SK-N-SH treated with all-trans-retinoic acid at 6 μM for 48 hours (cell line): ENCODE measurements around the gene EEIG1.

Experiments
- ATAC-seq: fragments of 200-7000 bp; cut with Tn5 transposase; 3 replicates; pipeline ENCODE4 v1.9.1; 2020; ENCODE audit warnings: mild to moderate bottlenecking, moderate library complexity
- ARNTL ChIP-seq: fragments of 450-650 bp; formaldehyde crosslinking; IDR thresholded peaks from 2 replicates; pipeline ENCODE4 v1.5.0; 2020; ENCODE audit warnings: low read depth, mild to moderate bottlenecking, moderate library complexity, borderline replicate concordance
- BACH2 ChIP-seq: fragments of 250-450 bp; sonication (Bioruptor Pico); IDR thresholded peaks from 2 replicates; pipeline ENCODE4 v1.9.0; 2021; ENCODE audit warnings: mild to moderate bottlenecking, borderline replicate concordance
- CSDC2 ChIP-seq: fragments of 250-450 bp; sonication (Bioruptor Pico); IDR thresholded peaks from 2 replicates; pipeline ENCODE4 v1.5.0; 2020; ENCODE audit warnings: mild to moderate bottlenecking, moderate library complexity
- GLIS3 ChIP-seq: fragments of 250-450 bp; sonication (Bioruptor Pico); IDR thresholded peaks from 2 replicates; pipeline ENCODE4 v1.5.0; 2020; ENCODE audit warnings: mild to moderate bottlenecking, moderate library complexity
- ISL1 ChIP-seq: fragments of 250-450 bp; sonication (Bioruptor Pico); IDR thresholded peaks from 2 replicates; pipeline ENCODE4 v2.1.2; 2022; ENCODE audit warnings: mild to moderate bottlenecking, moderate library complexity
- OSR1 ChIP-seq: fragments of 250-450 bp; sonication (Bioruptor Pico); IDR thresholded peaks from 2 replicates; pipeline ENCODE4 v1.8.0; 2022; ENCODE audit warnings: moderate library complexity, mild to moderate bottlenecking, inconsistent platforms
- RARB ChIP-seq: fragments of 250-450 bp; sonication (Bioruptor Pico); IDR thresholded peaks from 2 replicates; pipeline ENCODE4 v1.8.0; 2021; ENCODE audit warnings: mild to moderate bottlenecking, moderate library complexity
- SNAI2 ChIP-seq: fragments of 250-450 bp; sonication (Bioruptor Pico); IDR thresholded peaks from 2 replicates; pipeline ENCODE4 v1.5.0; 2020; ENCODE audit warnings: mild to moderate bottlenecking, moderate library complexity
- TOX ChIP-seq: fragments of 250-450 bp; sonication (Bioruptor Pico); IDR thresholded peaks from 2 replicates; pipeline ENCODE4 v1.8.0; 2021; ENCODE audit warnings: mild to moderate bottlenecking, moderate library complexity, borderline replicate concordance
- ZC3H10 ChIP-seq: fragments of 250-450 bp; sonication (Bioruptor Pico); IDR thresholded peaks from 2 replicates; pipeline ENCODE4 v1.5.1; 2021; ENCODE audit warnings: mild to moderate bottlenecking, moderate library complexity
- ZFP3 ChIP-seq: fragments of 250-450 bp; sonication (Bioruptor Pico); IDR thresholded peaks from 2 replicates; pipeline ENCODE4 v1.5.0; 2020; ENCODE audit warnings: mild to moderate bottlenecking, moderate library complexity
- ZFP30 ChIP-seq: fragments of 450-650 bp; formaldehyde crosslinking; IDR thresholded peaks from 2 replicates; pipeline ENCODE4 v1.5.0; 2022; ENCODE audit warnings: mild to moderate bottlenecking, moderate library complexity
- ZNF565 ChIP-seq: fragments of 450-650 bp; formaldehyde crosslinking; conservative IDR thresholded peaks from 2 replicates; pipeline ENCODE4 v1.5.0; 2020; ENCODE audit warnings: low read depth, mild to moderate bottlenecking, moderate library complexity
- ZNF70 ChIP-seq: fragments of 450-650 bp; formaldehyde crosslinking; IDR thresholded peaks from 2 replicates; pipeline ENCODE4 v1.5.0; 2020; ENCODE audit warnings: mild to moderate bottlenecking, moderate library complexity
- ZNF8 ChIP-seq: fragments of 450-650 bp; formaldehyde crosslinking; IDR thresholded peaks from 2 replicates; pipeline ENCODE4 v1.5.0; 2020; ENCODE audit warnings: mild to moderate bottlenecking, moderate library complexity
- TF ChIP-seq, protein P1 (sequence below): fragments of 250-450 bp; sonication (Bioruptor Pico); IDR thresholded peaks from 2 replicates; pipeline ENCODE4 v1.5.1; 2020; ENCODE audit warnings: low read depth, mild to moderate bottlenecking, moderate library complexity
- TF ChIP-seq, protein P2 (sequence below): fragments of 250-450 bp; sonication (Bioruptor Pico); IDR thresholded peaks from 2 replicates; pipeline ENCODE4 v1.8.0; 2020; ENCODE audit warnings: mild to moderate bottlenecking, moderate library complexity, borderline replicate concordance
- TF ChIP-seq, protein P3 (sequence below): fragments of 250-450 bp; sonication (Bioruptor Pico); IDR thresholded peaks from 2 replicates; pipeline ENCODE4 v1.8.0; 2021; ENCODE audit warnings: low read depth, mild to moderate bottlenecking, moderate library complexity, borderline replicate concordance
- TF ChIP-seq, protein P4 (sequence below): fragments of 250-450 bp; sonication (Bioruptor Pico); IDR thresholded peaks from 2 replicates; pipeline ENCODE4 v1.5.1; 2021; ENCODE audit warnings: mild to moderate bottlenecking, moderate library complexity
- TF ChIP-seq, protein P5 (sequence below): fragments of 250-450 bp; sonication (Bioruptor Pico); IDR thresholded peaks from 2 replicates; pipeline ENCODE4 v1.5.0; 2020; ENCODE audit warnings: mild to moderate bottlenecking, moderate library complexity

Gene EEIG1

DNA sequence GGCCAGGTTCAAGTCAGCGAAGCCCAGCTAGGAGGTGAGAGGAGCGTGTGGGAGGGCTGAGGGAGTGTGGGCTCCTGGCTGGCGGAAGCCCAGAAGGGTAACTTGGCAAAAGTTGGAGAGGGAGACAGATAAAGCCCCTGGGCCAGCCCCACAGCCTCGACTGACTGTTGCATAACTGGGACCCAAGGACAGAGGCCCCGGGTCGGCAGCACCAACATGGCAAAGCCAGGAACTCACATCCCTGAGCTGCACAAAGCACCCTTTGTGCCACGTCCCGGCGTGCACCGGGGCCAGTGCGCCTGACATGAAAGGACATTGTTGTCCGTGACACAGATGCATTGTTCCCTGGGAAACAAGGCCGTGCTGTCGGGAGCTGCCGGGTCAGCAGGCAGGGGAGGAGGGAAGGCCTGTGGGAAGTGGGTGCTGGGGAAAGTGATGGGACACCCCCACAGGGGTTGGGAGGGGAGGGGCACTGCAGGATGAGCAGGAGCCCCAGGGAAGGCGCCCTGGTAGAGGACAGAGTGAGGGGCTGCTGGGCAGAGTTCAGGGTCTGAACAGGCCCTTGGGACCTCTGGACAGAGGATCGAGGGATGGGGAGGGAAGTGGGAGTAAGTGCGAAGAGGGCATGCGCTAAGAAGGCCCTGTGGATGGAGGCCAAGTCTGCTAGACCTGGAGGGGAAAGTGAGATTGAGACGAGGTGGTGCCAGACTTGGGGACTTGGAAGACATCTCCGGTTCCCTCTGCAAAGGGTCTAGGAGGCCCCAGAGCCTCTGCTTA lies 30.1 kb downstream of the EEIG1 start:
- no peak for ATAC-seq
- TF ChIP-seq BACH2 (CRISPR knock-in tag), result no peak
- TF ChIP-seq, protein P1, sequence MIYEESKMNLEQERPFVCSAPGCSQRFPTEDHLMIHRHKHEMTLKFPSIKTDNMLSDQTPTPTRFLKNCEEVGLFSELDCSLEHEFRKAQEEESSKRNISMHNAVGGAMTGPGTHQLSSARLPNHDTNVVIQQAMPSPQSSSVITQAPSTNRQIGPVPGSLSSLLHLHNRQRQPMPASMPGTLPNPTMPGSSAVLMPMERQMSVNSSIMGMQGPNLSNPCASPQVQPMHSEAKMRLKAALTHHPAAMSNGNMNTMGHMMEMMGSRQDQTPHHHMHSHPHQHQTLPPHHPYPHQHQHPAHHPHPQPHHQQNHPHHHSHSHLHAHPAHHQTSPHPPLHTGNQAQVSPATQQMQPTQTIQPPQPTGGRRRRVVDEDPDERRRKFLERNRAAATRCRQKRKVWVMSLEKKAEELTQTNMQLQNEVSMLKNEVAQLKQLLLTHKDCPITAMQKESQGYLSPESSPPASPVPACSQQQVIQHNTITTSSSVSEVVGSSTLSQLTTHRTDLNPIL (CRISPR knock-in tag), result no peak
- TF ChIP-seq ISL1 (CRISPR knock-in tag), result no peak
- no peak for TF ChIP-seq ARNTL (CRISPR knock-in tag)
- TF ChIP-seq, protein P2, sequence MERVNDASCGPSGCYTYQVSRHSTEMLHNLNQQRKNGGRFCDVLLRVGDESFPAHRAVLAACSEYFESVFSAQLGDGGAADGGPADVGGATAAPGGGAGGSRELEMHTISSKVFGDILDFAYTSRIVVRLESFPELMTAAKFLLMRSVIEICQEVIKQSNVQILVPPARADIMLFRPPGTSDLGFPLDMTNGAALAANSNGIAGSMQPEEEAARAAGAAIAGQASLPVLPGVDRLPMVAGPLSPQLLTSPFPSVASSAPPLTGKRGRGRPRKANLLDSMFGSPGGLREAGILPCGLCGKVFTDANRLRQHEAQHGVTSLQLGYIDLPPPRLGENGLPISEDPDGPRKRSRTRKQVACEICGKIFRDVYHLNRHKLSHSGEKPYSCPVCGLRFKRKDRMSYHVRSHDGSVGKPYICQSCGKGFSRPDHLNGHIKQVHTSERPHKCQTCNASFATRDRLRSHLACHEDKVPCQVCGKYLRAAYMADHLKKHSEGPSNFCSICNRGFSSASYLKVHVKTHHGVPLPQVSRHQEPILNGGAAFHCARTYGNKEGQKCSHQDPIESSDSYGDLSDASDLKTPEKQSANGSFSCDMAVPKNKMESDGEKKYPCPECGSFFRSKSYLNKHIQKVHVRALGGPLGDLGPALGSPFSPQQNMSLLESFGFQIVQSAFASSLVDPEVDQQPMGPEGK (CRISPR knock-in tag), result no peak
- TF ChIP-seq CSDC2 (CRISPR knock-in tag), result no peak

DNA sequence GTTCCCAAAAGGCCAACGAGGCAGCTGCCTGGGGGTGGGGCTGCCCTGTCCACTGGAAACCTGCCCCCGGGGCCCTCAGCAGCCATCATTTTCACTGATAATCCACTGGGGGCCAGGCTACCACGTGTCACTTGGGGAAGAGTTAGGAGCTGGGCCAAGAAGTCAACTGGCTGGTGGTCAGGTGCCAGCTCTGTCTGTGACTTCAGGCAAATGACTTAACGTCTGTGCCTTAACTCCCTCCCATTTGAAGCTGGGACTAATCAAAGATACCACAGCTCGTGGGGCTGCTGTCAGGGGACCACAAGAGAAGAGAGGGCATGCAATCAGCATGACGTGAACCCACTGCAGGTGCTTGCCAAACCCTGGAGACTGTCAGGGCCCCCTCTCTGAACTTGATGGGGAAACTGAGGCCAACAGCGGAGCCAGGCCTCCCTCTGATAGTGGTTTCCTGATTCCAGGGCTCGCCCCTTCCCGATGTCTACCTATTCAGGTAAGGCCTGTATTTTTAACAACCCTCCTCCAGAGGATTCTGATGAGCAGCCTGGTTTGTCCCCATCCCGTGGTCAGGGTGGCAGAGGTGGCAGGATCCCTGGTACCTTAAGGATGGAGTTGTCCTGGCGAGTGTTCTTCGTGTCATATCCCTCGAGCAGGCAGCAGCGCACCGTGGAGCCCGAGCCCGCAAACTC lies 30.8 kb downstream of the EEIG1 start:
- TF ChIP-seq ZFP30 (no peak), GLIS3 (CRISPR knock-in tag) (no peak), TOX (CRISPR knock-in tag) (no peak), ZNF70 (CRISPR knock-in tag) (no peak), ZFP3 (CRISPR knock-in tag) (no peak), OSR1 (CRISPR knock-in tag) (no peak), ARNTL (CRISPR knock-in tag) (no peak), BACH2 (CRISPR knock-in tag) (no peak), ZNF565 (no peak), ZNF8 (CRISPR knock-in tag) (no peak), ZC3H10 (CRISPR knock-in tag) (no peak)
- TF ChIP-seq, protein P3, sequence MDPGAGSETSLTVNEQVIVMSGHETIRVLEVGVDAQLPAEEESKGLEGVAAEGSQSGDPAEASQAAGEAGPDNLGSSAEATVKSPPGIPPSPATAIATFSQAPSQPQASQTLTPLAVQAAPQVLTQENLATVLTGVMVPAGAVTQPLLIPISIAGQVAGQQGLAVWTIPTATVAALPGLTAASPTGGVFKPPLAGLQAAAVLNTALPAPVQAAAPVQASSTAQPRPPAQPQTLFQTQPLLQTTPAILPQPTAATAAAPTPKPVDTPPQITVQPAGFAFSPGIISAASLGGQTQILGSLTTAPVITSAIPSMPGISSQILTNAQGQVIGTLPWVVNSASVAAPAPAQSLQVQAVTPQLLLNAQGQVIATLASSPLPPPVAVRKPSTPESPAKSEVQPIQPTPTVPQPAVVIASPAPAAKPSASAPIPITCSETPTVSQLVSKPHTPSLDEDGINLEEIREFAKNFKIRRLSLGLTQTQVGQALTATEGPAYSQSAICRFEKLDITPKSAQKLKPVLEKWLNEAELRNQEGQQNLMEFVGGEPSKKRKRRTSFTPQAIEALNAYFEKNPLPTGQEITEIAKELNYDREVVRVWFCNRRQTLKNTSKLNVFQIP (CRISPR knock-in tag), result no peak
- TF ChIP-seq, protein P1 (CRISPR knock-in tag), result no peak
- TF ChIP-seq, protein P4, sequence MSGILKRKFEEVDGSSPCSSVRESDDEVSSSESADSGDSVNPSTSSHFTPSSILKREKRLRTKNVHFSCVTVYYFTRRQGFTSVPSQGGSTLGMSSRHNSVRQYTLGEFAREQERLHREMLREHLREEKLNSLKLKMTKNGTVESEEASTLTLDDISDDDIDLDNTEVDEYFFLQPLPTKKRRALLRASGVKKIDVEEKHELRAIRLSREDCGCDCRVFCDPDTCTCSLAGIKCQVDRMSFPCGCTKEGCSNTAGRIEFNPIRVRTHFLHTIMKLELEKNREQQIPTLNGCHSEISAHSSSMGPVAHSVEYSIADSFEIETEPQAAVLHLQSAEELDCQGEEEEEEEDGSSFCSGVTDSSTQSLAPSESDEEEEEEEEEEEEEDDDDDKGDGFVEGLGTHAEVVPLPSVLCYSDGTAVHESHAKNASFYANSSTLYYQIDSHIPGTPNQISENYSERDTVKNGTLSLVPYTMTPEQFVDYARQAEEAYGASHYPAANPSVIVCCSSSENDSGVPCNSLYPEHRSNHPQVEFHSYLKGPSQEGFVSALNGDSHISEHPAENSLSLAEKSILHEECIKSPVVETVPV (CRISPR knock-in tag), result no peak
- no peak for ATAC-seq

DNA sequence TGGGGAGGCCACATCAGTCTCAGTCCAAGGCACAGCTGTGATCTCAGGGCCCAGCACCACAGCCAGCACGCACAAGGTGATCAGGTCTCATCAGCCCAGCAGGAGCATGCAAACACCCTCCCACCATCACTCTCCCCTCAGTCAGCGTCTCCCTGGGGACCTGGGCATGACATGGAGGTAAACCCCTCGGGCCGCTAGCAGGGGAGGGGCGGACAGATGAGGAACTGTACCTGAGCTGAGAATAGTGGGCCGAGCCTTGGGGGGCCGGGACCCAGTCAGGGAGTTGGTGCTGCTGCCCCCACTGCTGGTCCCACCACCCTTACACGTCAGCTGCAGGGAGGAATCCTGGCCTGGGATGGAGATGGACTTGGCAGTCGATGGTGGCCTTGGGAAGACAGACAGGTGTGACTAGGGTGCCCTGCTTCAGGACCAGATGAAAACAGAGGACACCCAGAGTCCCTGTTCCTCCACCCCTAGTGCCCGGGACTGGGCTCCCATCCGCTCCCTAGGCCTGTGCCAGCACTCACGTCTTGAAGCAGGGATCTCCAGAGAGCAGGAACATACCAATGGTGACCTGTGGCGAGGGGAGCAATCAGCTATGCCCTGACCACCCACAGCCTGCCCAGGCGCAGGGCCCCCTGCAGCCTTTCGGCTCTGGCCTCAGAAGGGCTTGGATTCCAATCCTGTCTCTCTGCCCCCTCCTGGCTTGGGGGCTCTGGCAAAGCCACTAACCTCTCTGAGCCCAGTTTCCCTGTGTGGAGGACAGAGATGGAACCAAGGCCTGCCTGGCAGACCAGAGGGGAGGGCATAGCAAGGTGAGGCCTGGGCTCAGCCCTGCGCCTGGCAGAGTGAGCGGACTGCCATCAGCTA lies 32.7 kb downstream of the EEIG1 start:
- no peak for ATAC-seq
- no peak for TF ChIP-seq TOX (CRISPR knock-in tag)
- TF ChIP-seq ARNTL (CRISPR knock-in tag), result no peak
- TF ChIP-seq, protein P4 (CRISPR knock-in tag), result no peak
- TF ChIP-seq ZNF8 (CRISPR knock-in tag), result no peak
- TF ChIP-seq GLIS3 (CRISPR knock-in tag), result no peak
- TF ChIP-seq ZFP30, result no peak
- TF ChIP-seq CSDC2 (CRISPR knock-in tag), result no peak
- TF ChIP-seq, protein P1 (CRISPR knock-in tag), result no peak
- no peak for TF ChIP-seq SNAI2 (CRISPR knock-in tag)
- TF ChIP-seq RARB (CRISPR knock-in tag), result no peak
- no peak for TF ChIP-seq ZNF70 (CRISPR knock-in tag)
- TF ChIP-seq, protein P5, sequence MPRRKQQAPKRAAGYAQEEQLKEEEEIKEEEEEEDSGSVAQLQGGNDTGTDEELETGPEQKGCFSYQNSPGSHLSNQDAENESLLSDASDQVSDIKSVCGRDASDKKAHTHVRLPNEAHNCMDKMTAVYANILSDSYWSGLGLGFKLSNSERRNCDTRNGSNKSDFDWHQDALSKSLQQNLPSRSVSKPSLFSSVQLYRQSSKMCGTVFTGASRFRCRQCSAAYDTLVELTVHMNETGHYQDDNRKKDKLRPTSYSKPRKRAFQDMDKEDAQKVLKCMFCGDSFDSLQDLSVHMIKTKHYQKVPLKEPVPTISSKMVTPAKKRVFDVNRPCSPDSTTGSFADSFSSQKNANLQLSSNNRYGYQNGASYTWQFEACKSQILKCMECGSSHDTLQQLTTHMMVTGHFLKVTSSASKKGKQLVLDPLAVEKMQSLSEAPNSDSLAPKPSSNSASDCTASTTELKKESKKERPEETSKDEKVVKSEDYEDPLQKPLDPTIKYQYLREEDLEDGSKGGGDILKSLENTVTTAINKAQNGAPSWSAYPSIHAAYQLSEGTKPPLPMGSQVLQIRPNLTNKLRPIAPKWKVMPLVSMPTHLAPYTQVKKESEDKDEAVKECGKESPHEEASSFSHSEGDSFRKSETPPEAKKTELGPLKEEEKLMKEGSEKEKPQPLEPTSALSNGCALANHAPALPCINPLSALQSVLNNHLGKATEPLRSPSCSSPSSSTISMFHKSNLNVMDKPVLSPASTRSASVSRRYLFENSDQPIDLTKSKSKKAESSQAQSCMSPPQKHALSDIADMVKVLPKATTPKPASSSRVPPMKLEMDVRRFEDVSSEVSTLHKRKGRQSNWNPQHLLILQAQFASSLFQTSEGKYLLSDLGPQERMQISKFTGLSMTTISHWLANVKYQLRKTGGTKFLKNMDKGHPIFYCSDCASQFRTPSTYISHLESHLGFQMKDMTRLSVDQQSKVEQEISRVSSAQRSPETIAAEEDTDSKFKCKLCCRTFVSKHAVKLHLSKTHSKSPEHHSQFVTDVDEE (CRISPR knock-in tag), result no peak
